ENCODE data around the gene SOST.
A peak's percentile ranks its signal among the peaks of the same experiment; 100 is the strongest.

The SOST gene

GRCh38 chr17:43723697-43724359 lies 34.8 kb downstream of the SOST start (continued):
- TF ChIP-seq RBAK (tag by site-specific recombination; IDR thresholded peaks at IDR 0.05) (no peak), ZBTB6 (tag by site-specific recombination; IDR thresholded peaks at IDR 0.05) (no peak), ZNF621 (tag by site-specific recombination; IDR thresholded peaks at IDR 0.05) (no peak), ZNF555 (tag by site-specific recombination; conservative IDR thresholded peaks at IDR 0.05) (no peak), ZNF211 (tag by site-specific recombination; IDR thresholded peaks at IDR 0.05; ENCODE audit: low read depth) (no peak), ZNF664 (tag by site-specific recombination; IDR thresholded peaks at IDR 0.05) (peak; percentile 93), ZNF670 (tag by site-specific recombination; IDR thresholded peaks at IDR 0.05; ENCODE audit: low read depth) (no peak), ZNF571 (tag by site-specific recombination; IDR thresholded peaks at IDR 0.05) (no peak), ZNF658 (tag by site-specific recombination; IDR thresholded peaks at IDR 0.05) (no peak), ZNF521 (tag by site-specific recombination; IDR thresholded peaks at IDR 0.05) (no peak), MEIS1 (CRISPR knock-in tag; IDR thresholded peaks at IDR 0.05; ENCODE audit: borderline replicate concordance) (no peak), ZNF394 (tag by site-specific recombination; IDR thresholded peaks at IDR 0.05; ENCODE audit: borderline replicate concordance) (peak; percentile 51; the same call in 1 of the 2 replicates), ZNF248 (tag by site-specific recombination; IDR thresholded peaks at IDR 0.05) (no peak), ZBTB20 (tag by site-specific recombination; IDR thresholded peaks at IDR 0.05) (no peak), ZNF514 (tag by site-specific recombination; IDR thresholded peaks at IDR 0.05) (no peak), ZNF121 (tag by site-specific recombination; IDR thresholded peaks at IDR 0.05) (no peak), ZNF473 (tag by site-specific recombination; IDR thresholded peaks at IDR 0.05) (no peak), ELK4 (IDR thresholded peaks at IDR 0.05; ENCODE audit: borderline replicate concordance, low read depth, low read length) (no peak), ZNF391 (tag by site-specific recombination; IDR thresholded peaks at IDR 0.05; ENCODE audit: borderline replicate concordance, low read depth) (no peak), BCL6B (tag by site-specific recombination; IDR thresholded peaks at IDR 0.05) (no peak), IKZF3 (tag by site-specific recombination; IDR thresholded peaks at IDR 0.05) (peak; percentile 45; the same call in 1 of the 2 replicates), ZNF747 (tag by site-specific recombination; IDR thresholded peaks at IDR 0.05) (no peak), ZNF354C (tag by site-specific recombination; IDR thresholded peaks at IDR 0.05; ENCODE audit: borderline replicate concordance, low read depth) (no peak), ZNF398 (tag by site-specific recombination; IDR thresholded peaks at IDR 0.05) (no peak), ZNF704 (tag by site-specific recombination; IDR thresholded peaks at IDR 0.05) (no peak), INSM2 (tag by site-specific recombination; IDR thresholded peaks at IDR 0.05) (0 out of 2 replicates have a peak, but pooled peaks have one; percentile 65), ZNF350 (tag by site-specific recombination; IDR thresholded peaks at IDR 0.05) (no peak), ZNF777 (tag by site-specific recombination; IDR thresholded peaks at IDR 0.05; ENCODE audit: borderline replicate concordance) (no peak), ZNF701 (tag by site-specific recombination; IDR thresholded peaks at IDR 0.05) (no peak), BCL11B (tag by site-specific recombination; IDR thresholded peaks at IDR 0.05; ENCODE audit: low read depth) (no peak), ZNF549 (tag by site-specific recombination; IDR thresholded peaks at IDR 0.05) (no peak), ZNF623 (tag by site-specific recombination; IDR thresholded peaks at IDR 0.05) (no peak), HOXD13 (CRISPR knock-in tag; IDR thresholded peaks at IDR 0.05; ENCODE audit: borderline replicate concordance) (no peak), HOXA7 (CRISPR knock-in tag; IDR thresholded peaks at IDR 0.05; ENCODE audit: borderline replicate concordance) (no peak)
